Measurements from ENCODE around the gene PTCH1. TPM values are rescaled to one million over a fixed set of nuclear protein-coding genes. Genes with fewer than 3 reads are reported as not detected.
A peak's percentile ranks its signal among the peaks of the same experiment; 100 is the strongest.

The PTCH1 gene
- total RNA-seq, 2 donors from 2014 or later = 14.4 to 18.5 TPM

GRCh38 chr9:95462249-95463147, 54.3 kb downstream of the PTCH1 start:
- DNase-seq (peak; percentile 43 to 67 (median 66)), ATAC-seq (peak; percentile 99)
- H3K4me1 Mint-ChIP-seq = peaks cover 30% of the 10 kb centered on the region
- H3K36me3 Mint-ChIP-seq (ENCODE audit: low read depth) = peaks cover 5% of the 10 kb centered on the region
- H3K9me3 ChIP-seq (ENCODE audit: control insufficient read depth, low read length, poor library complexity, severe bottlenecking) = no peaks in the 10 kb centered on the region
- H3K27ac Mint-ChIP-seq = peak overlapping the region; percentile 85
- H3K4me3 Mint-ChIP-seq = peak overlapping the region; percentile 94
- peaks cover 5% of the 10 kb centered on the region for H3K27me3 Mint-ChIP-seq

- ATAC-seq = no peak
- DNase-seq = no peak
- H3K27ac Mint-ChIP-seq = peak overlapping the region; percentile 85
- peaks cover 7% of the 10 kb centered on the region for H3K36me3 Mint-ChIP-seq (ENCODE audit: low read depth)
- H3K9me3 ChIP-seq (ENCODE audit: control insufficient read depth, low read length, poor library complexity, severe bottlenecking) = no peaks in the 10 kb centered on the region
- H3K4me1 Mint-ChIP-seq = peaks cover 30% of the 10 kb centered on the region
- peak overlapping the region; percentile 94 for H3K4me3 Mint-ChIP-seq
- H3K27me3 Mint-ChIP-seq = peaks cover 5% of the 10 kb centered on the region
Measured at GRCh38 chr9:95461448-95462248, 55.1 kb downstream of the PTCH1 start.

- Mint-ChIP-seq H3K4me1 (peaks cover 30% of the 10 kb centered on the region), H3K27ac (no peak overlapping the region), H3K36me3 (ENCODE audit: low read depth) (peaks cover 11% of the 10 kb centered on the region), H3K27me3 (peaks cover 5% of the 10 kb centered on the region), H3K4me3 (no peak overlapping the region)
- H3K9me3 ChIP-seq (ENCODE audit: control insufficient read depth, low read length, poor library complexity, severe bottlenecking) = no peaks in the 10 kb centered on the region
- DNase-seq (no peak), ATAC-seq (no peak)
Measured at GRCh38 chr9:95460518-95461164, 56.1 kb downstream of the PTCH1 start.

- Mint-ChIP-seq H3K4me1 (peaks cover 26% of the 10 kb centered on the region), H3K27ac (peak overlapping the region; percentile 3), H3K36me3 (ENCODE audit: low read depth) (peaks cover 10% of the 10 kb centered on the region), H3K4me3 (no peak overlapping the region), H3K27me3 (peaks cover 5% of the 10 kb centered on the region)
- H3K9me3 ChIP-seq (ENCODE audit: control insufficient read depth, low read length, poor library complexity, severe bottlenecking) = no peaks in the 10 kb centered on the region
- ATAC-seq = no peak
- DNase-seq = no peak
Measured at GRCh38 chr9:95459851-95460517, 56.8 kb downstream of the PTCH1 start.

- H3K4me3 Mint-ChIP-seq = no peak overlapping the region
- DNase-seq (no peak), ATAC-seq (no peak)
- H3K4me1 Mint-ChIP-seq = peaks cover 25% of the 10 kb centered on the region
- H3K36me3 Mint-ChIP-seq (ENCODE audit: low read depth) = peaks cover 8% of the 10 kb centered on the region
- peaks cover 5% of the 10 kb centered on the region for H3K27me3 Mint-ChIP-seq
- H3K9me3 ChIP-seq (ENCODE audit: control insufficient read depth, low read length, poor library complexity, severe bottlenecking) = no peaks in the 10 kb centered on the region
- no peak overlapping the region for H3K27ac Mint-ChIP-seq
Measured at GRCh38 chr9:95459178-95459577, 57.6 kb downstream of the PTCH1 start.

GRCh38 chr9:95458666-95459065, 58.1 kb downstream of the PTCH1 start:
- Mint-ChIP-seq H3K4me3 (no peak overlapping the region), H3K27me3 (peaks cover 5% of the 10 kb centered on the region), H3K27ac (no peak overlapping the region), H3K4me1 (peaks cover 24% of the 10 kb centered on the region), H3K36me3 (ENCODE audit: low read depth) (peaks cover 8% of the 10 kb centered on the region)
- no peaks in the 10 kb centered on the region for H3K9me3 ChIP-seq (ENCODE audit: control insufficient read depth, low read length, poor library complexity, severe bottlenecking)
- DNase-seq (no peak), ATAC-seq (no peak)

- no peaks in the 10 kb centered on the region for H3K9me3 ChIP-seq (ENCODE audit: control insufficient read depth, low read length, poor library complexity, severe bottlenecking)
- H3K4me1 Mint-ChIP-seq = peaks cover 16% of the 10 kb centered on the region
- peaks cover 5% of the 10 kb centered on the region for H3K27me3 Mint-ChIP-seq
- H3K4me3 Mint-ChIP-seq = no peak overlapping the region
- no peak for DNase-seq
- peaks cover 8% of the 10 kb centered on the region for H3K36me3 Mint-ChIP-seq (ENCODE audit: low read depth)
- no peak for ATAC-seq
- no peak overlapping the region for H3K27ac Mint-ChIP-seq
Measured at GRCh38 chr9:95457769-95458168, 59.0 kb downstream of the PTCH1 start.

GRCh38 chr9:95455714-95456113, 61.1 kb downstream of the PTCH1 start:
- Mint-ChIP-seq H3K27me3 (no peaks in the 10 kb centered on the region), H3K4me1 (peaks cover 8% of the 10 kb centered on the region), H3K27ac (no peak overlapping the region), H3K4me3 (no peak overlapping the region), H3K36me3 (ENCODE audit: low read depth) (peaks cover 8% of the 10 kb centered on the region)
- H3K9me3 ChIP-seq (ENCODE audit: control insufficient read depth, low read length, poor library complexity, severe bottlenecking) = no peaks in the 10 kb centered on the region
- DNase-seq = no peak
- ATAC-seq = no peak

- peaks cover 6% of the 10 kb centered on the region for H3K36me3 Mint-ChIP-seq (ENCODE audit: low read depth)
- no peaks in the 10 kb centered on the region for H3K27me3 Mint-ChIP-seq
- H3K9me3 ChIP-seq (ENCODE audit: control insufficient read depth, low read length, poor library complexity, severe bottlenecking) = no peaks in the 10 kb centered on the region
- ATAC-seq = no peak
- H3K4me3 Mint-ChIP-seq = no peak overlapping the region
- no peak overlapping the region for H3K27ac Mint-ChIP-seq
- DNase-seq = no peak
- peaks cover 2% of the 10 kb centered on the region for H3K4me1 Mint-ChIP-seq
Measured at GRCh38 chr9:95452176-95452575, 64.6 kb downstream of the PTCH1 start.

- Mint-ChIP-seq H3K27ac (no peak overlapping the region), H3K4me1 (peaks cover 2% of the 10 kb centered on the region), H3K27me3 (no peaks in the 10 kb centered on the region), H3K4me3 (no peak overlapping the region), H3K36me3 (ENCODE audit: low read depth) (peaks cover 3% of the 10 kb centered on the region)
- no peaks in the 10 kb centered on the region for H3K9me3 ChIP-seq (ENCODE audit: control insufficient read depth, low read length, poor library complexity, severe bottlenecking)
- ATAC-seq (no peak), DNase-seq (no peak)
Measured at GRCh38 chr9:95451065-95451426, 65.7 kb downstream of the PTCH1 start.

GRCh38 chr9:95450171-95451064, 66.4 kb downstream of the PTCH1 start:
- H3K27ac Mint-ChIP-seq = no peak overlapping the region

GRCh38 chr9:95449016-95449415, 67.8 kb downstream of the PTCH1 start:
- Mint-ChIP-seq H3K27me3 (no peaks in the 10 kb centered on the region), H3K4me1 (peaks cover 4% of the 10 kb centered on the region), H3K27ac (peak overlapping the region; percentile 41), H3K36me3 (ENCODE audit: low read depth) (no peaks in the 10 kb centered on the region), H3K4me3 (peak overlapping the region; percentile 25)
- ATAC-seq = no peak
- H3K9me3 ChIP-seq (ENCODE audit: control insufficient read depth, low read length, poor library complexity, severe bottlenecking) = no peaks in the 10 kb centered on the region
- no peak for DNase-seq

More at GRCh38 chr9:95450171-95451064, 66.4 kb downstream of the PTCH1 start:
- Mint-ChIP-seq H3K36me3 (ENCODE audit: low read depth) (no peaks in the 10 kb centered on the region), H3K27me3 (no peaks in the 10 kb centered on the region), H3K4me1 (peaks cover 3% of the 10 kb centered on the region), H3K4me3 (no peak overlapping the region)
- no peak for ATAC-seq
- no peaks in the 10 kb centered on the region for H3K9me3 ChIP-seq (ENCODE audit: control insufficient read depth, low read length, poor library complexity, severe bottlenecking)
- no peak for DNase-seq
